Neural cell (in vitro differentiated cells): ENCODE data around the gene TNS3. TPM values are rescaled to one million over a fixed set of nuclear protein-coding genes. Genes with fewer than 3 reads are reported as not detected.

Experiments
- H2AFZ ChIP-seq: fragments of 200-600, 300-800 bp; sonication (generic), shearing (Covaris generic); 2 replicates; pipeline ENCODE4 v1.6.0; 2014; ENCODE audit warnings: low read depth, mild to moderate bottlenecking, antibody characterized with exemption, low read length, moderate library complexity
- H3F3A ChIP-seq: fragments of 200-600 bp; shearing (Covaris generic); 2 replicates; pipeline ENCODE4 v1.6.1; 2016; ENCODE audit warnings: mild to moderate bottlenecking, moderate library complexity, mixed read lengths, antibody characterized with exemption, low read length; ENCODE audit not compliant: insufficient read depth, poor library complexity, severe bottlenecking
- H3K27ac ChIP-seq: fragments of 200-600, 300-800 bp; sonication (generic), shearing (Covaris generic); 2 replicates; pipeline ENCODE4 v1.5.1; 2014; ENCODE audit warnings: mild to moderate bottlenecking, low read length, moderate library complexity
- H3K27me3 ChIP-seq: fragments of 300-800, 200-600 bp; sonication (generic), shearing (Covaris generic); 2 replicates; pipeline ENCODE4 v1.6.0; 2014; ENCODE audit warnings: mild to moderate bottlenecking, low read depth, low read length, moderate library complexity; ENCODE audit not compliant: insufficient read depth
- H3K36me3 ChIP-seq: fragments of 300-800, 200-600 bp; sonication (generic), shearing (Covaris generic); 2 replicates; pipeline ENCODE4 v1.5.1; 2014; ENCODE audit warnings: mild to moderate bottlenecking, antibody characterized with exemption, low read length, moderate library complexity; ENCODE audit not compliant: insufficient read depth
- H3K4me2 ChIP-seq: fragments of 300-800, 200-600 bp; sonication (generic), shearing (Covaris generic); 2 replicates; pipeline ENCODE4 v1.6.0; 2014; ENCODE audit warnings: mild to moderate bottlenecking, low read length
- H3K4me3 ChIP-seq: fragments of 300-800, 200-600 bp; sonication (generic), shearing (Covaris generic); 2 replicates; pipeline ENCODE4 v1.5.1; 2014; ENCODE audit warnings: mild to moderate bottlenecking, low read length, moderate library complexity
- H3K79me2 ChIP-seq: fragments of 200-600 bp; shearing (Covaris generic); replicated peaks from 2 replicates; pipeline ENCODE4 v1.6.0; 2014; ENCODE audit warnings: mild to moderate bottlenecking, low read length, moderate library complexity; ENCODE audit not compliant: insufficient read depth
- H3K9ac ChIP-seq: fragments of 300-800, 200-600 bp; sonication (generic), shearing (Covaris generic); 2 replicates; pipeline ENCODE4 v1.6.1; 2016; ENCODE audit warnings: mild to moderate bottlenecking, low read length, mixed read lengths
- H3K9me2 ChIP-seq: fragments of 200-600 bp; shearing (Covaris generic); 2 replicates; pipeline ENCODE4 v1.6.1; 2016; ENCODE audit warnings: mild to moderate bottlenecking, low read length, mixed read lengths; ENCODE audit not compliant: insufficient read depth
- H3K9me3 ChIP-seq: fragments of 200-600, 300-800 bp; sonication (generic), shearing (Covaris generic); 2 replicates; pipeline ENCODE4 v1.6.1; 2016; ENCODE audit warnings: mild to moderate bottlenecking, mixed run types, low read length, moderate library complexity, mixed read lengths
- H4K20me1 ChIP-seq: fragments of 200-600 bp; shearing (Covaris generic); 2 replicates; pipeline ENCODE4 v1.6.1; 2016; ENCODE audit warnings: mild to moderate bottlenecking, mixed run types; ENCODE audit not compliant: insufficient read depth
- CTCF ChIP-seq: fragments of 450-650 bp; IDR thresholded peaks from 2 replicates; pipeline ENCODE4 v1.5.1; 2014; ENCODE audit warnings: antibody characterized with exemption, mild to moderate bottlenecking, moderate library complexity; ENCODE audit not compliant: poor library complexity, severe bottlenecking
- EP300 ChIP-seq: fragments of 450-650 bp; conservative IDR thresholded peaks from 2 replicates; pipeline ENCODE4 v1.6.1; 2014; ENCODE audit warnings: antibody characterized with exemption, mild to moderate bottlenecking, moderate library complexity; ENCODE audit not compliant: poor library complexity, severe bottlenecking
- EZH2 ChIP-seq: fragments of 200-600, 300-800 bp; shearing (Covaris generic), sonication (generic); IDR thresholded peaks from 2 replicates; pipeline ENCODE4 v1.6.1; 2014; ENCODE audit warnings: antibody characterized with exemption, low read length, borderline replicate concordance, mild to moderate bottlenecking; ENCODE audit not compliant: insufficient read depth, poor library complexity, severe bottlenecking
- MXI1 ChIP-seq: fragments of 450-650 bp; conservative IDR thresholded peaks from 2 replicates; pipeline ENCODE4 v1.6.1; 2014; ENCODE audit warnings: antibody characterized with exemption, mild to moderate bottlenecking; ENCODE audit not compliant: poor library complexity, severe bottlenecking
- POLR2AphosphoS5 ChIP-seq: IDR thresholded peaks from 2 replicates; pipeline ENCODE4 v1.6.1; 2012
- RAD21 ChIP-seq: fragments of 450-650 bp; conservative IDR thresholded peaks from 2 replicates; pipeline ENCODE4 v1.6.1; 2014; ENCODE audit warnings: antibody characterized with exemption, mild to moderate bottlenecking, moderate library complexity
- REST ChIP-seq: IDR thresholded peaks from 2 replicates; pipeline ENCODE4 v1.6.1; 2012; ENCODE audit warnings: borderline replicate concordance
- SMC3 ChIP-seq: fragments of 450-650 bp; conservative IDR thresholded peaks from 2 replicates; pipeline ENCODE4 v1.6.1; 2014; ENCODE audit warnings: antibody characterized with exemption, mild to moderate bottlenecking, moderate library complexity; ENCODE audit not compliant: poor library complexity
- TAF1 ChIP-seq: IDR thresholded peaks from 2 replicates; pipeline ENCODE4 v1.6.1; 2012; ENCODE audit warnings: low read depth
- polyA plus RNA-seq: library from polyadenylated mRNA; depleted of rRNA; stranded (reverse); fragments of >200 nt; gene quantifications from 2 replicates; pipeline ENCODE4 v1.2.3, GENCODE V29; 2014

Gene TNS3
- polyA plus RNA-seq, 1 donor from 2014 or later: 0.58 TPM

GRCh38 chr7:47587976-47588375, 6.1 kb upstream of the TNS3 start:
- Histone ChIP-seq H3K9me2 (no peaks in the 10 kb centered on the region), H3K27ac (no peak overlapping the region), H3K9me3 (no peaks in the 10 kb centered on the region), H3K4me2 (no peak overlapping the region), H3K36me3 (no peaks in the 10 kb centered on the region), H2AFZ (no peak overlapping the region), H3F3A (no peaks in the 10 kb centered on the region), H3K27me3 (no peaks in the 10 kb centered on the region), H3K9ac (no peak overlapping the region), H3K4me3 (no peak overlapping the region), H3K79me2 (no peaks in the 10 kb centered on the region), H4K20me1 (no peaks in the 10 kb centered on the region)
- TF ChIP-seq SMC3 (no peak), EP300 (no peak), EZH2 (no peak), REST (no peak), RAD21 (no peak), MXI1 (no peak), CTCF (no peak), POLR2AphosphoS5 (no peak), TAF1 (no peak)

- Histone ChIP-seq H3F3A (no peaks in the 10 kb centered on the region), H3K9me2 (no peaks in the 10 kb centered on the region), H3K36me3 (no peaks in the 10 kb centered on the region)
These were observed 5.4 kb upstream of the TNS3 start for GRCh38 chr7:47587351-47587750.

More at GRCh38 chr7:47587351-47587750, 5.4 kb upstream of the TNS3 start:
- no peak overlapping the region for H3K4me2 ChIP-seq
- no peaks in the 10 kb centered on the region for H4K20me1 ChIP-seq
- no peak overlapping the region for H2AFZ ChIP-seq
- peaks cover 4% of the 10 kb centered on the region for H3K27me3 ChIP-seq
- H3K9ac ChIP-seq: no peak overlapping the region
- TF ChIP-seq MXI1: no peak
- TF ChIP-seq SMC3: no peak
- no peak for TF ChIP-seq TAF1
- no peak for TF ChIP-seq EP300
- no peak for TF ChIP-seq EZH2
- TF ChIP-seq CTCF: no peak
- no peak for TF ChIP-seq RAD21
- no peak for TF ChIP-seq REST
- no peak for TF ChIP-seq POLR2AphosphoS5
- H3K9me3 ChIP-seq: no peaks in the 10 kb centered on the region
- no peak overlapping the region for H3K27ac ChIP-seq
- H3K4me3 ChIP-seq: no peak overlapping the region
- H3K79me2 ChIP-seq: no peaks in the 10 kb centered on the region
